K562 (cell line): ENCODE data around the gene LMNA. TPM values are rescaled to one million over a fixed set of nuclear protein-coding genes. Genes with fewer than 3 reads are reported as not detected.
A peak's percentile ranks its signal among the peaks of the same experiment; 100 is the strongest.

Experiments
- ARNT ChIP-seq, 2 experiments: fragments of 450-650 bp; IDR thresholded peaks; 2 replicates each; pipeline ENCODE4 v1.6.1; 2016; ENCODE audit warnings: mild to moderate bottlenecking in 1 of 2
- CBX1 ChIP-seq: sonication (generic); IDR thresholded peaks from 2 replicates; pipeline ENCODE4 v1.6.1; 2016; ENCODE audit warnings: antibody characterized with exemption, low read depth, mild to moderate bottlenecking
- CCAR2 ChIP-seq: fragments of 200-400 bp; formaldehyde crosslinking; IDR thresholded peaks from 2 replicates; pipeline ENCODE4 v1.6.1; 2017; ENCODE audit warnings: mild to moderate bottlenecking, low read depth, low read length
- ILF3 ChIP-seq: fragments of 450-650 bp; IDR thresholded peaks from 2 replicates; pipeline ENCODE4 v1.6.1; 2018; ENCODE audit warnings: antibody characterized with exemption, mild to moderate bottlenecking, moderate library complexity, borderline replicate concordance
- SNAPC5 ChIP-seq: fragments of 250-450 bp; sonication (Bioruptor Pico); IDR thresholded peaks from 2 replicates; pipeline ENCODE4 v1.8.0; 2021; ENCODE audit warnings: moderate library complexity, mild to moderate bottlenecking, inconsistent platforms
- TAF9B ChIP-seq: fragments of 450-650 bp; IDR thresholded peaks from 2 replicates; pipeline ENCODE4 v1.6.1; 2018; ENCODE audit warnings: mild to moderate bottlenecking; ENCODE audit not compliant: partially characterized antibody
- THAP7 ChIP-seq: fragments of 250-450 bp; sonication (Bioruptor Pico); IDR thresholded peaks from 2 replicates; pipeline ENCODE4 v1.5.0; 2021
- TRIM24 ChIP-seq, 2 experiments: fragments of 450-650 bp; IDR thresholded peaks; 2 replicates each; pipeline ENCODE4 v1.6.1; 2016
- XRCC3 ChIP-seq: fragments of 450-650 bp; IDR thresholded peaks from 2 replicates; pipeline ENCODE4 v1.6.1; 2017; ENCODE audit warnings: mild to moderate bottlenecking, moderate library complexity
- XRCC5 ChIP-seq: fragments of 200-400 bp; formaldehyde crosslinking; IDR thresholded peaks from 2 replicates; pipeline ENCODE4 v1.6.1; 2017; ENCODE audit warnings: low read depth, mild to moderate bottlenecking, low read length
- YY1 ChIP-seq, 3 experiments: IDR thresholded peaks; 2 replicates each; pipeline ENCODE4 v1.6.1; 2011; ENCODE audit warnings: low read length in 2 of 3, mild to moderate bottlenecking in 2 of 3, moderate library complexity in 2 of 3, borderline replicate concordance in 1 of 3, control low read depth in 1 of 3, low read depth in 1 of 3; ENCODE audit not compliant: insufficient read depth in 3 of 3, insufficient replicate concordance in 2 of 3, control insufficient read depth in 1 of 3, insufficient read length in 1 of 3; ENCODE audit errors: extremely low read depth in 1 of 3
- ZFX ChIP-seq: sonication (generic); formaldehyde crosslinking; IDR thresholded peaks from 2 replicates; pipeline ENCODE4 v1.8.0; 2022; ENCODE audit warnings: mild to moderate bottlenecking, missing genetic modification reagents, moderate library complexity
- ZNF316 ChIP-seq: fragments of 450-650 bp; IDR thresholded peaks from 2 replicates; pipeline ENCODE4 v1.6.1; 2016
- polyA plus RNA-seq, 8 experiments: library from polyadenylated mRNA; depleted of rRNA in 4 of 8; stranded (reverse) in 5 of 8; unstranded in 3 of 8; fragments of >200 nt; fragmentation: Nextera tagmentation in 2 of 8; fragmentation: Illumina TruSeq in 1 of 8; extraction: Ambion mirVana in 2 of 8; extraction: Trizol in 1 of 8; gene quantifications; 2 replicates each; pipeline versions ENCODE4 v1.2.1 to v1.2.3, GENCODE V29; 2011 to 2014; ENCODE audit warnings: inconsistent platforms in 1 of 8, missing spikeins in 1 of 8
- total RNA-seq, 7 experiments: library from RNA; depleted of rRNA in 6 of 7; stranded (reverse); fragments of >200 nt in 6 of 7; fragmentation: Illumina TruSeq in 2 of 7; extraction: Trizol in 2 of 7; gene quantifications; 2 replicates each; pipeline versions ENCODE4 v1.2.1 to v1.2.3, GENCODE V29; 2011 to 2021; ENCODE audit warnings: low replicate concordance in 1 of 7
- TF ChIP-seq, protein P1 (sequence below): fragments of 250-450 bp; sonication (Bioruptor Pico); IDR thresholded peaks from 2 replicates; pipeline ENCODE4 v1.8.0; 2021; ENCODE audit warnings: moderate library complexity, mild to moderate bottlenecking, inconsistent platforms
- TF ChIP-seq, protein P2 (sequence below): fragments of 250-450 bp; sonication (Bioruptor Pico); IDR thresholded peaks from 2 replicates; pipeline ENCODE4 v1.4.0; 2020
- TF ChIP-seq, protein P3 (sequence below): fragments of 250-450 bp; sonication (Bioruptor Pico); IDR thresholded peaks from 2 replicates; pipeline ENCODE4 v1.6.1; 2021; ENCODE audit warnings: mild to moderate bottlenecking
- TF ChIP-seq, protein P4 (sequence below): fragments of 250-450 bp; sonication (Bioruptor Pico); IDR thresholded peaks from 2 replicates; pipeline ENCODE4 v1.5.0; 2020; ENCODE audit warnings: mild to moderate bottlenecking

Gene LMNA
- total and polyA plus RNA-seq, 9 of the 15 experiments (the other 6 are each of a cell fraction or from before 2014, with no cell fraction given), result 1.00 to 347 (median 88.2) TPM

- TF ChIP-seq, protein P1, sequence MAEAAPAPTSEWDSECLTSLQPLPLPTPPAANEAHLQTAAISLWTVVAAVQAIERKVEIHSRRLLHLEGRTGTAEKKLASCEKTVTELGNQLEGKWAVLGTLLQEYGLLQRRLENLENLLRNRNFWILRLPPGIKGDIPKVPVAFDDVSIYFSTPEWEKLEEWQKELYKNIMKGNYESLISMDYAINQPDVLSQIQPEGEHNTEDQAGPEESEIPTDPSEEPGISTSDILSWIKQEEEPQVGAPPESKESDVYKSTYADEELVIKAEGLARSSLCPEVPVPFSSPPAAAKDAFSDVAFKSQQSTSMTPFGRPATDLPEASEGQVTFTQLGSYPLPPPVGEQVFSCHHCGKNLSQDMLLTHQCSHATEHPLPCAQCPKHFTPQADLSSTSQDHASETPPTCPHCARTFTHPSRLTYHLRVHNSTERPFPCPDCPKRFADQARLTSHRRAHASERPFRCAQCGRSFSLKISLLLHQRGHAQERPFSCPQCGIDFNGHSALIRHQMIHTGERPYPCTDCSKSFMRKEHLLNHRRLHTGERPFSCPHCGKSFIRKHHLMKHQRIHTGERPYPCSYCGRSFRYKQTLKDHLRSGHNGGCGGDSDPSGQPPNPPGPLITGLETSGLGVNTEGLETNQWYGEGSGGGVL (CRISPR knock-in tag), result no peak
- TF ChIP-seq SNAPC5 (CRISPR knock-in tag) (no peak), XRCC3 (no peak), YY1 (IDR thresholded peaks at IDR 0.05; ENCODE audit: borderline replicate concordance in 1 of 3, control insufficient read depth in 1 of 3, extremely low read depth in 1 of 3, insufficient read depth in 3 of 3, insufficient read length in 1 of 3, insufficient replicate concordance in 2 of 3, low read depth in 1 of 3, low read length in 2 of 3) (no peak), TRIM24 (IDR thresholded peaks at IDR 0.05) (no peak), CBX1 (no peak), ZNF316 (peak; percentile 32; the same call in 1 of the 2 replicates), ILF3 (no peak), ARNT (IDR thresholded peaks at IDR 0.05) (no peak), ZFX (CRISPR knock-in tag) (peak; percentile 65), XRCC5 (no peak), TAF9B (no peak), THAP7 (CRISPR knock-in tag) (no peak), CCAR2 (no peak)
- TF ChIP-seq, protein P2, sequence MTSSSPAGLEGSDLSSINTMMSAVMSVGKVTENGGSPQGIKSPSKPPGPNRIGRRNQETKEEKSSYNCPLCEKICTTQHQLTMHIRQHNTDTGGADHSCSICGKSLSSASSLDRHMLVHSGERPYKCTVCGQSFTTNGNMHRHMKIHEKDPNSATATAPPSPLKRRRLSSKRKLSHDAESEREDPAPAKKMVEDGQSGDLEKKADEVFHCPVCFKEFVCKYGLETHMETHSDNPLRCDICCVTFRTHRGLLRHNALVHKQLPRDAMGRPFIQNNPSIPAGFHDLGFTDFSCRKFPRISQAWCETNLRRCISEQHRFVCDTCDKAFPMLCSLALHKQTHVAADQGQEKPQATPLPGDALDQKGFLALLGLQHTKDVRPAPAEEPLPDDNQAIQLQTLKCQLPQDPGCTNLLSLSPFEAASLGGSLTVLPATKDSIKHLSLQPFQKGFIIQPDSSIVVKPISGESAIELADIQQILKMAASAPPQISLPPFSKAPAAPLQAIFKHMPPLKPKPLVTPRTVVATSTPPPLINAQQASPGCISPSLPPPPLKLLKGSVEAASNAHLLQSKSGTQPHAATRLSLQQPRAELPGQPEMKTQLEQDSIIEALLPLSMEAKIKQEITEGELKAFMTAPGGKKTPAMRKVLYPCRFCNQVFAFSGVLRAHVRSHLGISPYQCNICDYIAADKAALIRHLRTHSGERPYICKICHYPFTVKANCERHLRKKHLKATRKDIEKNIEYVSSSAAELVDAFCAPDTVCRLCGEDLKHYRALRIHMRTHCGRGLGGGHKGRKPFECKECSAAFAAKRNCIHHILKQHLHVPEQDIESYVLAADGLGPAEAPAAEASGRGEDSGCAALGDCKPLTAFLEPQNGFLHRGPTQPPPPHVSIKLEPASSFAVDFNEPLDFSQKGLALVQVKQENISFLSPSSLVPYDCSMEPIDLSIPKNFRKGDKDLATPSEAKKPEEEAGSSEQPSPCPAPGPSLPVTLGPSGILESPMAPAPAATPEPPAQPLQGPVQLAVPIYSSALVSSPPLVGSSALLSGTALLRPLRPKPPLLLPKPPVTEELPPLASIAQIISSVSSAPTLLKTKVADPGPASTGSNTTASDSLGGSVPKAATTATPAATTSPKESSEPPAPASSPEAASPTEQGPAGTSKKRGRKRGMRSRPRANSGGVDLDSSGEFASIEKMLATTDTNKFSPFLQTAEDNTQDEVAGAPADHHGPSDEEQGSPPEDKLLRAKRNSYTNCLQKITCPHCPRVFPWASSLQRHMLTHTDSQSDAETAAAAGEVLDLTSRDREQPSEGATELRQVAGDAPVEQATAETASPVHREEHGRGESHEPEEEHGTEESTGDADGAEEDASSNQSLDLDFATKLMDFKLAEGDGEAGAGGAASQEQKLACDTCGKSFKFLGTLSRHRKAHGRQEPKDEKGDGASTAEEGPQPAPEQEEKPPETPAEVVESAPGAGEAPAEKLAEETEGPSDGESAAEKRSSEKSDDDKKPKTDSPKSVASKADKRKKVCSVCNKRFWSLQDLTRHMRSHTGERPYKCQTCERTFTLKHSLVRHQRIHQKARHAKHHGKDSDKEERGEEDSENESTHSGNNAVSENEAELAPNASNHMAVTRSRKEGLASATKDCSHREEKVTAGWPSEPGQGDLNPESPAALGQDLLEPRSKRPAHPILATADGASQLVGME, result no peak
- TF ChIP-seq, protein P3, sequence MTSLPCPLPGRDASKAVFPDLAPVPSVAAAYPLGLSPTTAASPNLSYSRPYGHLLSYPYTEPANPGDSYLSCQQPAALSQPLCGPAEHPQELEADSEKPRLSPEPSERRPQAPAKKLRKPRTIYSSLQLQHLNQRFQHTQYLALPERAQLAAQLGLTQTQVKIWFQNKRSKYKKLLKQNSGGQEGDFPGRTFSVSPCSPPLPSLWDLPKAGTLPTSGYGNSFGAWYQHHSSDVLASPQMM (CRISPR knock-in tag), result no peak
- TF ChIP-seq, protein P4, sequence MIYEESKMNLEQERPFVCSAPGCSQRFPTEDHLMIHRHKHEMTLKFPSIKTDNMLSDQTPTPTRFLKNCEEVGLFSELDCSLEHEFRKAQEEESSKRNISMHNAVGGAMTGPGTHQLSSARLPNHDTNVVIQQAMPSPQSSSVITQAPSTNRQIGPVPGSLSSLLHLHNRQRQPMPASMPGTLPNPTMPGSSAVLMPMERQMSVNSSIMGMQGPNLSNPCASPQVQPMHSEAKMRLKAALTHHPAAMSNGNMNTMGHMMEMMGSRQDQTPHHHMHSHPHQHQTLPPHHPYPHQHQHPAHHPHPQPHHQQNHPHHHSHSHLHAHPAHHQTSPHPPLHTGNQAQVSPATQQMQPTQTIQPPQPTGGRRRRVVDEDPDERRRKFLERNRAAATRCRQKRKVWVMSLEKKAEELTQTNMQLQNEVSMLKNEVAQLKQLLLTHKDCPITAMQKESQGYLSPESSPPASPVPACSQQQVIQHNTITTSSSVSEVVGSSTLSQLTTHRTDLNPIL (CRISPR knock-in tag), result no peak
Measured at GRCh38 chr1:156123356-156124196, 9.1 kb downstream of the LMNA start (continued).
